ENCODE data around the gene CAMSAP2. TPM values are rescaled to one million over a fixed set of nuclear protein-coding genes. Genes with fewer than 3 reads are reported as not detected.
"Not testable (repeated sequence)": the region's sequence is repeated elsewhere in the genome, so short reads cannot be mapped to it uniquely, and the experiment has no call there.

CAMSAP2 gene
- total and polyA plus RNA-seq, 2 donors (not counting 3 experiments of a cell fraction or from before 2014, with no cell fraction given): 6.7 to 45.5 TPM

DNA sequence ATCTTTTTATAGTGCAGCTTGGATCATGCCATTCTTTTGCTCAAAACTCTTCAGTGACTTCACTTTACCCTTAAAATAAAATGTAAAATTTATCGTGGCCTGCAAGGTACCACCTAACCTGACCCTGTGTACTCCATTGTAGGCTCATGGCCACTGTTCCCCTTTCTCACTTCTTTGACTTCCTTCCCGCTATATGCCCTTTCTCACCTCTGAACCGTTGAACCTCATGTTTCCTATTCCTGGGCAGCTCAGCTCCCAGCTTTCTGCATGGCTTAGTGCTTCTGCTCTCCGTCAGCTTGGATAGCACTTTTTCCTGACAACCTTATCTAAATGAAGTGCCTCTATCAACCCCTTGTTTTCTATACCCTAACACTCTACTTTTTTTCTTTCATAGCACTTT, 73.0 kb downstream of the CAMSAP2 start:
- dilution Hi-C loops (cut with MboI; ENCODE audit: extremely low pct_ligation_motif_present, low sequenced_read_pairs): no loop called here
- Histone ChIP-seq H4K20me1 (replicated peaks; ENCODE audit: control insufficient read depth, extremely low read depth, insufficient read depth, low read length) (no peaks in the 10 kb centered on the region), H3K9ac (replicated peaks; ENCODE audit: extremely low read depth, insufficient read depth, low read length) (no peak overlapping the region), H3K36me3 (ENCODE audit: control insufficient read depth in 2 of 2, extremely low read depth in 1 of 2, insufficient read depth in 2 of 2, low read length in 2 of 2) (peaks cover 8 to 11% of the 10 kb centered on the region in 2 experiments), H3K4me1 (ENCODE audit: control insufficient read depth, extremely low read depth, insufficient read depth, low read length) (no peaks in the 10 kb centered on the region), H3K9me3 (replicated peaks; ENCODE audit: control insufficient read depth, insufficient read depth, low read length) (no peaks in the 10 kb centered on the region), H3K79me2 (ENCODE audit: control insufficient read depth, insufficient read depth, low read length) (peaks cover 30% of the 10 kb centered on the region), H3K4me3 (replicated peaks in 1 of 3; ENCODE audit: insufficient read depth in 1 of 3, low read depth in 1 of 3, low read length in 3 of 3) (no peak overlapping the region), H3K9me1 (replicated peaks; ENCODE audit: control insufficient read depth, extremely low read depth, insufficient read depth, low read length) (no peaks in the 10 kb centered on the region), H3K4me2 (ENCODE audit: insufficient read depth, low read length) (no peak overlapping the region), H3K27ac (ENCODE audit: insufficient read depth, low read depth, low read length) (no peak overlapping the region), H3K27me3 (ENCODE audit: control insufficient read depth in 2 of 2, insufficient read depth in 2 of 2, low read length in 2 of 2) (no peaks in the 10 kb centered on the region), H2AFZ (ENCODE audit: low read depth, low read length) (no peak overlapping the region)
- ChIA-PET POLR2A (no interaction called here), CTCF (interaction anchor here (7.4 kb wide), 1 partner anchor 189 kb away, joined by 67 read pairs; no protein-coding TSS in a partner anchor)
- DNase-seq (ENCODE audit: low read depth, low spot score) (no peak), FAIRE-seq (no peak)
- TF ChIP-seq GATA2 (IDR thresholded peaks at IDR 0.05; ENCODE audit: insufficient read depth, insufficient read length, low read depth, low read length) (no peak), JUN (IDR thresholded peaks at IDR 0.05; ENCODE audit: borderline replicate concordance, insufficient read depth, insufficient read length, low read depth) (no peak), EZH2 (IDR thresholded peaks at IDR 0.05; ENCODE audit: borderline replicate concordance, low read depth, low read length, severe bottlenecking) (no peak), MYC (IDR thresholded peaks at IDR 0.05; ENCODE audit: low read depth, low read length) (no peak), POLR2A (IDR thresholded peaks at IDR 0.05; ENCODE audit: low read depth, low read length) (no peak), FOS (IDR thresholded peaks at IDR 0.05; ENCODE audit: borderline replicate concordance, insufficient read depth, low read length) (no peak), POLR2AphosphoS5 (IDR thresholded peaks at IDR 0.05; ENCODE audit: insufficient read depth, low read depth, low read length) (no peak)
- TF ChIP-seq, protein P1, sequence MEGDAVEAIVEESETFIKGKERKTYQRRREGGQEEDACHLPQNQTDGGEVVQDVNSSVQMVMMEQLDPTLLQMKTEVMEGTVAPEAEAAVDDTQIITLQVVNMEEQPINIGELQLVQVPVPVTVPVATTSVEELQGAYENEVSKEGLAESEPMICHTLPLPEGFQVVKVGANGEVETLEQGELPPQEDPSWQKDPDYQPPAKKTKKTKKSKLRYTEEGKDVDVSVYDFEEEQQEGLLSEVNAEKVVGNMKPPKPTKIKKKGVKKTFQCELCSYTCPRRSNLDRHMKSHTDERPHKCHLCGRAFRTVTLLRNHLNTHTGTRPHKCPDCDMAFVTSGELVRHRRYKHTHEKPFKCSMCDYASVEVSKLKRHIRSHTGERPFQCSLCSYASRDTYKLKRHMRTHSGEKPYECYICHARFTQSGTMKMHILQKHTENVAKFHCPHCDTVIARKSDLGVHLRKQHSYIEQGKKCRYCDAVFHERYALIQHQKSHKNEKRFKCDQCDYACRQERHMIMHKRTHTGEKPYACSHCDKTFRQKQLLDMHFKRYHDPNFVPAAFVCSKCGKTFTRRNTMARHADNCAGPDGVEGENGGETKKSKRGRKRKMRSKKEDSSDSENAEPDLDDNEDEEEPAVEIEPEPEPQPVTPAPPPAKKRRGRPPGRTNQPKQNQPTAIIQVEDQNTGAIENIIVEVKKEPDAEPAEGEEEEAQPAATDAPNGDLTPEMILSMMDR (IDR thresholded peaks at IDR 0.05; ENCODE audit: extremely low read depth in 1 of 2, insufficient read depth in 1 of 2, low read depth in 1 of 2, low read length in 2 of 2): no peak
- TF ChIP-seq, protein P2, sequence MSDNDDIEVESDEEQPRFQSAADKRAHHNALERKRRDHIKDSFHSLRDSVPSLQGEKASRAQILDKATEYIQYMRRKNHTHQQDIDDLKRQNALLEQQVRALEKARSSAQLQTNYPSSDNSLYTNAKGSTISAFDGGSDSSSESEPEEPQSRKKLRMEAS (IDR thresholded peaks at IDR 0.05; ENCODE audit: insufficient read depth, insufficient read length): no peak
- intact Hi-C loops (cut with micrococcal nuclease): no loop called here
- no TSS peak for BruUV-seq (replicated peaks)

DNA sequence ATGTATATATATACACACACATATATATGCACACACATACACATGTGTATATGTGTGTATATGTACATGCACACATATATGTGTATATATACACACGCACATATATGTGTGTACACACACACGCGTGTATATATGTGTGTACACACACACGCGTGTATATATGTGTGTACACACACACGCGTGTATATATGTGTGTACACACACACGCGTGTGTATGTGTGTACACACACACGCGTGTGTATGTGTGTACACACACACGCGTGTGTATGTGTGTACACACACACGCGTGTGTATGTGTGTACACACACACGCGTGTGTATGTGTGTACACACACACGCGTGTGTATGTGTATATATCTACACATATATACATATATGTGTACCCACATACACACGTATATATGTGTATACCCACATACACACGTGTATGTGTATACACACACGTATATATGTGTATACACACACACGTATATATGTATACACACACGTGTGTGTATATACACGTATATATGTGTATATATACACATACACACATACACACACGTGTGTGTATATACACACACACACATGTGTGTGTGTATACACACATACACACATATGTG, 78.0 kb downstream of the CAMSAP2 start:
- H3K9me1 ChIP-seq (replicated peaks; ENCODE audit: control insufficient read depth, extremely low read depth, insufficient read depth, low read length); H3K4me2 ChIP-seq (ENCODE audit: insufficient read depth, low read length); intact Hi-C loops (cut with micrococcal nuclease); H4K20me1 ChIP-seq (replicated peaks; ENCODE audit: control insufficient read depth, extremely low read depth, insufficient read depth, low read length); dilution Hi-C loops (cut with MboI; ENCODE audit: extremely low pct_ligation_motif_present, low sequenced_read_pairs); FAIRE-seq; H3K9me3 ChIP-seq (replicated peaks; ENCODE audit: control insufficient read depth, insufficient read depth, low read length); H3K27me3 ChIP-seq (ENCODE audit: control insufficient read depth in 2 of 2, insufficient read depth in 2 of 2, low read length in 2 of 2); H3K4me3 ChIP-seq (replicated peaks in 1 of 3; ENCODE audit: insufficient read depth in 1 of 3, low read depth in 1 of 3, low read length in 3 of 3); DNase-seq (ENCODE audit: low read depth, low spot score); POLR2A ChIA-PET; BruUV-seq (replicated peaks); CTCF ChIA-PET; H3K9ac ChIP-seq (replicated peaks; ENCODE audit: extremely low read depth, insufficient read depth, low read length); H2AFZ ChIP-seq (ENCODE audit: low read depth, low read length); H3K4me1 ChIP-seq (ENCODE audit: control insufficient read depth, extremely low read depth, insufficient read depth, low read length); H3K36me3 ChIP-seq (ENCODE audit: control insufficient read depth in 2 of 2, extremely low read depth in 1 of 2, insufficient read depth in 2 of 2, low read length in 2 of 2); H3K27ac ChIP-seq (ENCODE audit: insufficient read depth, low read depth, low read length): not testable (repeated sequence)
- peaks cover 24% of the 10 kb centered on the region for H3K79me2 ChIP-seq (ENCODE audit: control insufficient read depth, insufficient read depth, low read length)

All from endothelial cell of umbilical vein (primary cell).